SK-N-SH (cell line): ENCODE measurements around the gene SANBR. TPM values are rescaled to one million over a fixed set of nuclear protein-coding genes. Genes with fewer than 3 reads are reported as not detected.
A peak's percentile ranks its signal among the peaks of the same experiment; 100 is the strongest.

Experiments used
- CHD2 ChIP-seq: fragments of 150-350 bp; IDR thresholded peaks from 2 replicates; pipeline ENCODE4 v1.6.1; 2018; ENCODE audit warnings: low read length; ENCODE audit not compliant: partially characterized antibody
- EP300 ChIP-seq, 2 experiments: IDR thresholded peaks; 2 replicates each; pipeline versions ENCODE4 v1.4.0 to v1.6.1; 2012; ENCODE audit warnings: borderline replicate concordance in 1 of 2, low read depth in 1 of 2, low read length in 1 of 2
- EZH2phosphoT487 ChIP-seq: fragments of 200-600 bp; sonication (generic); IDR thresholded peaks from 2 replicates; pipeline ENCODE4 v1.6.1; 2017; ENCODE audit warnings: low read depth, mixed run types, mild to moderate bottlenecking, antibody characterized with exemption, moderate library complexity, borderline replicate concordance
- FOXJ3 ChIP-seq: sonication (generic); formaldehyde crosslinking; IDR thresholded peaks from 2 replicates; pipeline ENCODE4 v1.5.1; 2020; ENCODE audit warnings: mild to moderate bottlenecking, missing genetic modification reagents
- FOXM1 ChIP-seq: IDR thresholded peaks from 2 replicates; pipeline ENCODE4 v1.4.0; 2012; ENCODE audit warnings: low read depth, mild to moderate bottlenecking
- JUND ChIP-seq: IDR thresholded peaks from 2 replicates; pipeline ENCODE4 v1.4.0; 2012
- MEF2A ChIP-seq: IDR thresholded peaks from 2 replicates; pipeline ENCODE4 v1.4.0; 2012; ENCODE audit warnings: low read depth, borderline replicate concordance
- MXI1 ChIP-seq: IDR thresholded peaks from 2 replicates; pipeline ENCODE4 v1.6.1; 2012; ENCODE audit warnings: mild to moderate bottlenecking, low read depth, low read length, improper control_type of control experiment
- NFIC ChIP-seq: IDR thresholded peaks from 2 replicates; pipeline ENCODE4 v1.4.0; 2012; ENCODE audit warnings: borderline replicate concordance
- NRF1 ChIP-seq: IDR thresholded peaks from 2 replicates; pipeline ENCODE4 v1.6.1; 2012; ENCODE audit warnings: low read depth, mild to moderate bottlenecking, low read length
- PBX3 ChIP-seq: IDR thresholded peaks from 2 replicates; pipeline ENCODE4; 2012
- RCOR1 ChIP-seq: fragments of 150-350 bp; IDR thresholded peaks from 2 replicates; pipeline ENCODE4 v1.6.1; 2017; ENCODE audit warnings: antibody characterized with exemption, low read length
- REST ChIP-seq: IDR thresholded peaks from 2 replicates; pipeline ENCODE4 v1.6.1; 2012; ENCODE audit warnings: mild to moderate bottlenecking, low read depth, low read length, moderate library complexity
- RFX5 ChIP-seq: IDR thresholded peaks from 2 replicates; pipeline ENCODE4 v1.6.1; 2012; ENCODE audit warnings: mild to moderate bottlenecking, improper control_type of control experiment, low read length
- RXRA ChIP-seq: IDR thresholded peaks from 2 replicates; pipeline ENCODE4 v1.4.0; 2012; ENCODE audit warnings: low read depth, mild to moderate bottlenecking, borderline replicate concordance
- SMC3 ChIP-seq: IDR thresholded peaks from 2 replicates; pipeline ENCODE4 v1.6.1; 2012; ENCODE audit warnings: low read depth, low read length, improper control_type of control experiment
- TCF12 ChIP-seq: IDR thresholded peaks from 2 replicates; pipeline ENCODE4 v1.4.0; 2012
- USF1 ChIP-seq: IDR thresholded peaks from 2 replicates; pipeline ENCODE4 v1.4.0; 2012; ENCODE audit warnings: low read depth, borderline replicate concordance
- USF2 ChIP-seq: fragments of 150-350 bp; IDR thresholded peaks from 2 replicates; pipeline ENCODE4 v1.6.1; 2017; ENCODE audit warnings: antibody characterized with exemption, low read length, low read depth, borderline replicate concordance
- YY1 ChIP-seq: IDR thresholded peaks from 2 replicates; pipeline ENCODE4 v1.4.0; 2012; ENCODE audit warnings: low read depth, mild to moderate bottlenecking
- ZBTB33 ChIP-seq: IDR thresholded peaks from 2 replicates; pipeline ENCODE4 v1.4.0; 2012; ENCODE audit warnings: low read depth, borderline replicate concordance
- polyA plus RNA-seq, 3 experiments: library from polyadenylated mRNA; depleted of rRNA; stranded (reverse); fragments of >200 nt; gene quantifications; 2 replicates each; pipeline ENCODE4 v1.2.3, GENCODE V29; 2012

SANBR gene
- polyA plus RNA-seq, 1 of the 3 experiments (the other 2 are of a cell fraction) = 4.3 TPM

- TF ChIP-seq PBX3 (no peak), NFIC (no peak), MXI1 (no peak), EZH2phosphoT487 (no peak), RXRA (no peak), TCF12 (no peak), RCOR1 (no peak), REST (peak; percentile 34; the same call in 1 of the 2 replicates), FOXJ3 (CRISPR knock-in tag) (no peak), EP300 (IDR thresholded peaks at IDR 0.05; ENCODE audit: borderline replicate concordance in 1 of 2, low read depth in 1 of 2, low read length in 1 of 2) (0 out of 4 replicates have a peak, but pooled peaks of 1 of the 2 experiments have one; percentile 9), CHD2 (peak; percentile 56), ZBTB33 (no peak), FOXM1 (no peak), JUND (no peak), MEF2A (no peak), USF2 (no peak), USF1 (no peak), SMC3 (no peak), RFX5 (no peak), NRF1 (no peak), YY1 (peak; percentile 80; the same call in 1 of the 2 replicates)
Measured at GRCh38 chr2:61017556-61018317, 47.9 kb upstream of the SANBR start, which contains the start of the genes PEX13 and PUS10 (continued).
